Natural killer cell (primary cell): ENCODE results near the gene COPS4. TPM values are rescaled to one million over a fixed set of nuclear protein-coding genes. Genes with fewer than 3 reads are reported as not detected.

Source experiments
- ATAC-seq, 3 donors: fragments of 150-1000 bp in 2 of 3; fragments of 200-7000 bp in 1 of 3; cut with Tn5 transposase; 1 replicate in 1 of 3; 2 replicates in 2 of 3; pipeline ENCODE4 v1.10.0; 2021; ENCODE audit warnings: mild to moderate bottlenecking in 2 of 3, moderate library complexity in 2 of 3
- DNase-seq, 2 donors: peaks; one replicate each; pipeline versions ENCODE4 v3.0.0 to v3.0.0-alpha.2; 2013 to 2021; ENCODE audit warnings: mixed read lengths in 1 of 2
- H3K27ac ChIP-seq: one replicate; pipeline ENCODE4 v1.5.1; 2013; ENCODE audit warnings: mild to moderate bottlenecking, low read length
- H3K27me3 ChIP-seq: one replicate; pipeline ENCODE4 v1.6.1; 2013; ENCODE audit warnings: low read length; ENCODE audit not compliant: control insufficient read depth, insufficient read depth
- H3K36me3 ChIP-seq: one replicate; pipeline ENCODE4 v1.6.1; 2013; ENCODE audit warnings: low read length; ENCODE audit not compliant: control insufficient read depth, insufficient read depth
- H3K4me1 ChIP-seq: one replicate; pipeline ENCODE4 v1.6.1; 2013; ENCODE audit warnings: low read length; ENCODE audit not compliant: control insufficient read depth, insufficient read depth
- H3K4me3 ChIP-seq: one replicate; pipeline ENCODE4 v1.5.1; 2013; ENCODE audit warnings: low read length
- H3K9me3 ChIP-seq: one replicate; pipeline ENCODE4 v1.6.1; 2013; ENCODE audit warnings: low read length; ENCODE audit not compliant: control insufficient read depth, insufficient read depth
- H3K27ac Mint-ChIP-seq, 2 donors: one replicate each; pipeline ENCODE4 v1.8.0; 2022; ENCODE audit warnings: mild to moderate bottlenecking in 2 of 2, mixed read lengths in 2 of 2, moderate library complexity in 1 of 2
- H3K27me3 Mint-ChIP-seq, 2 donors: one replicate each; pipeline ENCODE4 v1.8.0; 2022; ENCODE audit warnings: low read depth in 2 of 2, mixed read lengths in 2 of 2
- H3K36me3 Mint-ChIP-seq: one replicate; pipeline ENCODE4 v1.8.0; 2022; ENCODE audit warnings: mixed read lengths
- H3K4me1 Mint-ChIP-seq, 2 donors: one replicate each; pipeline ENCODE4 v1.8.0; 2022; ENCODE audit warnings: mixed read lengths in 2 of 2
- H3K4me3 Mint-ChIP-seq: one replicate; pipeline ENCODE4 v1.8.0; 2022; ENCODE audit warnings: mild to moderate bottlenecking, moderate library complexity, mixed read lengths
- H3K9me3 Mint-ChIP-seq, 2 donors: one replicate each; pipeline ENCODE4 v1.8.0; 2022; ENCODE audit warnings: mixed read lengths in 2 of 2
- CTCF ChIP-seq: fragments of 200-600 bp; IDR thresholded peaks from one replicate; pipeline ENCODE4 v1.8.0; 2022; ENCODE audit warnings: antibody characterized with exemption
- WGBS: methylation state at CpG from one replicate; pipeline ENCODE4 v1.1.7; 2013; ENCODE audit warnings: missing lambda C conversion rate; ENCODE audit not compliant: insufficient coverage; 5-methylcytosine and 5-hydroxymethylcytosine counted together
- intact Hi-C: fragments of 100-400 bp; cut with micrococcal nuclease; formaldehyde crosslinking; loops from one replicate; pipeline ENCODE4 v1.14.2; 2022
- total RNA-seq, 4 donors: library from RNA; stranded (reverse); fragments of 120-200 nt in 1 of 4; gene quantifications; one replicate each; pipeline versions ENCODE4 v1.2.3 to v1.2.4, GENCODE V29; 2013 to 2022

COPS4 gene
- total RNA-seq, 3 donors from 2014 or later (not counting 1 experiment from before 2014, with no cell fraction given): 35.8 to 39.8 (median 36.1) TPM

GRCh38 chr4:83124111-83124780 is 89.3 kb downstream of the COPS4 start:
- intact Hi-C loops: no loop called here
- H3K9me3 Mint-ChIP-seq: no peaks in the 10 kb centered on the region
- no peak overlapping the region for H3K27ac ChIP-seq
- ATAC-seq (peak in 1 of 3 donors; percentile 68), DNase-seq (no peak)
- 70% methylated on average over 7 of the region's 10 CpGs for WGBS
- no peaks in the 10 kb centered on the region for H3K27me3 ChIP-seq
- no peak overlapping the region for H3K4me3 ChIP-seq
- peak overlapping the region; percentile 64 to 86 for H3K27ac Mint-ChIP-seq
- peak overlapping the region; percentile 66 for H3K4me3 Mint-ChIP-seq
- H3K9me3 ChIP-seq: no peaks in the 10 kb centered on the region
- no peaks in the 10 kb centered on the region for H3K36me3 Mint-ChIP-seq
- peaks cover 25% of the 10 kb centered on the region for H3K4me1 ChIP-seq
- no peaks in the 10 kb centered on the region for H3K36me3 ChIP-seq
- peaks cover 31 to 38% of the 10 kb centered on the region in 2 donors for H3K4me1 Mint-ChIP-seq
- H3K27me3 Mint-ChIP-seq: no peaks in the 10 kb centered on the region
- TF ChIP-seq CTCF: no peak

Other genes with a start within 250 kb of the COPS4 start
- gene SCD5, start 236.4 kb upstream of the COPS4 start, total RNA-seq: 10 to 100 TPM in 1 of 3 donors, 1 to 10 TPM in 2; 8.9 to 11.6 (median 9.0) TPM
- gene SEC31A, start 144.0 kb upstream of the COPS4 start, total RNA-seq: 100 to 1,000 TPM; 176 to 183 (median 177) TPM
- gene THAP9, start 134.4 kb upstream of the COPS4 start, total RNA-seq: 1 to 10 TPM; 1.6 to 2.6 (median 2.1) TPM
- 10 to 100 TPM; 16.6 to 20.1 (median 19.3) TPM for gene LIN54, start 24.4 kb upstream of the COPS4 start, total RNA-seq
- gene PLAC8, start 79.5 kb downstream of the COPS4 start, total RNA-seq: 100 to 1,000 TPM; 684 to 889 (median 821) TPM
- 1 to 10 TPM; 4.7 to 9.7 (median 7.0) TPM for gene COQ2, start 249.6 kb downstream of the COPS4 start, total RNA-seq